Endothelial cell of umbilical vein (primary cell): Measurements from ENCODE around the gene SLC25A22. TPM values are rescaled to one million over a fixed set of nuclear protein-coding genes. Genes with fewer than 3 reads are reported as not detected.

ENCODE experiments used
- BruUV-seq: library from RNA; stranded (reverse); fragments of 400-500 nt; replicated peaks from 2 replicates; lab custom pipeline; 2021; lab: Mats Ljungman, UMichigan
- CTCF ChIA-PET: fragments of 300-600, 350-600 bp; sonication (Branson Sonifier 250); formaldehyde crosslinking; loops from one replicate; lab custom pipeline; 2021; ENCODE audit warnings: antibody characterized with exemption, inconsistent platforms; lab: Charles Lee
- POLR2A ChIA-PET: fragments of 300-600, 350-600 bp; sonication (Branson Sonifier 250); formaldehyde crosslinking; loops from one replicate; lab custom pipeline; 2021; ENCODE audit warnings: antibody characterized with exemption, inconsistent platforms; lab: Charles Lee
- DNase-seq: peaks from one replicate; pipeline ENCODE4 v3.0.0-alpha.2; 2011; ENCODE audit warnings: low read depth, low spot score
- FAIRE-seq: peaks from 2 replicates; lab custom pipeline; 2011; peaks lifted over from hg19 to GRCh38; lab: Jason Lieb, UNC
- H2AFZ ChIP-seq: 2 replicates; pipeline ENCODE4 v1.6.0; 2012; ENCODE audit warnings: low read depth, low read length, control low read depth, inconsistent platforms
- H3K27ac ChIP-seq: 2 replicates; pipeline ENCODE4 v1.5.1; 2011; ENCODE audit warnings: low read depth, mild to moderate bottlenecking, control low read depth, low read length, moderate library complexity; ENCODE audit not compliant: insufficient read depth
- H3K27me3 ChIP-seq, 2 experiments: 2 replicates each; pipeline versions ENCODE4 v1.6.0 to v1.6.1; 2011; ENCODE audit warnings: low read length in 2 of 2, mixed read lengths in 1 of 2; ENCODE audit not compliant: control insufficient read depth in 2 of 2, insufficient read depth in 2 of 2
- H3K36me3 ChIP-seq, 2 experiments: 2 replicates in 1 of 2; 3 replicates in 1 of 2; pipeline ENCODE4 v1.5.1; 2011; ENCODE audit warnings: low read length in 2 of 2, mild to moderate bottlenecking in 1 of 2, moderate library complexity in 1 of 2; ENCODE audit not compliant: control insufficient read depth in 2 of 2, insufficient read depth in 2 of 2; ENCODE audit errors: extremely low read depth in 1 of 2
- H3K4me1 ChIP-seq: 3 replicates; pipeline ENCODE4 v1.5.1; 2011; ENCODE audit warnings: mild to moderate bottlenecking, low read length; ENCODE audit not compliant: control insufficient read depth, insufficient read depth; ENCODE audit errors: extremely low read depth
- H3K4me2 ChIP-seq: 2 replicates; pipeline ENCODE4 v1.6.1; 2011; ENCODE audit warnings: low read length, control low read depth, mixed read lengths; ENCODE audit not compliant: insufficient read depth
- H3K4me3 ChIP-seq, 3 experiments: fragments of 200-600 bp in 1 of 3; sonication (generic), shearing (Covaris generic) in 1 of 3; replicated peaks in 1 of 3; 2 replicates each; pipeline ENCODE4 v1.5.1; 2011 to 2016; ENCODE audit warnings: control low read depth in 3 of 3, low read length in 3 of 3, mild to moderate bottlenecking in 2 of 3, inconsistent platforms in 1 of 3, low read depth in 1 of 3, moderate library complexity in 1 of 3; ENCODE audit not compliant: insufficient read depth in 1 of 3
- H3K79me2 ChIP-seq: 2 replicates; pipeline ENCODE4 v1.6.0; 2012; ENCODE audit warnings: low read length, inconsistent platforms; ENCODE audit not compliant: control insufficient read depth, insufficient read depth
- H3K9ac ChIP-seq: replicated peaks from 2 replicates; pipeline ENCODE3; 2011; ENCODE audit warnings: low read length, control low read depth; ENCODE audit not compliant: insufficient read depth; ENCODE audit errors: extremely low read depth
- H3K9me1 ChIP-seq: replicated peaks from 3 replicates; pipeline ENCODE4 v1.6.0; 2011; ENCODE audit warnings: mild to moderate bottlenecking, low read length; ENCODE audit not compliant: control insufficient read depth, insufficient read depth; ENCODE audit errors: extremely low read depth
- H3K9me3 ChIP-seq: replicated peaks from 2 replicates; pipeline ENCODE4 v1.5.1; 2012; ENCODE audit warnings: low read length, inconsistent platforms; ENCODE audit not compliant: control insufficient read depth, insufficient read depth
- H4K20me1 ChIP-seq: replicated peaks from 2 replicates; pipeline ENCODE3; 2011; ENCODE audit warnings: mild to moderate bottlenecking, low read length; ENCODE audit not compliant: control insufficient read depth, insufficient read depth; ENCODE audit errors: extremely low read depth
- EZH2 ChIP-seq: IDR thresholded peaks from 2 replicates; pipeline ENCODE4 v1.6.1; 2012; ENCODE audit warnings: borderline replicate concordance, low read depth, mild to moderate bottlenecking, moderate library complexity, low read length, inconsistent platforms; ENCODE audit not compliant: severe bottlenecking
- FOS ChIP-seq: IDR thresholded peaks from 2 replicates; pipeline ENCODE4 v1.6.1; 2011; ENCODE audit warnings: mild to moderate bottlenecking, low read length, moderate library complexity, borderline replicate concordance; ENCODE audit not compliant: insufficient read depth
- GATA2 ChIP-seq: IDR thresholded peaks from 2 replicates; pipeline ENCODE4 v1.7.0; 2011; ENCODE audit warnings: low read depth, mild to moderate bottlenecking, moderate library complexity, mixed read lengths, low read length; ENCODE audit not compliant: insufficient read length, insufficient read depth
- JUN ChIP-seq: IDR thresholded peaks from 2 replicates; pipeline ENCODE4 v1.6.1; 2011; ENCODE audit warnings: borderline replicate concordance, low read depth; ENCODE audit not compliant: insufficient read length, insufficient read depth
- MYC ChIP-seq: IDR thresholded peaks from one replicate; pipeline ENCODE4 v1.6.1; 2011; ENCODE audit warnings: mild to moderate bottlenecking, low read depth, low read length
- POLR2A ChIP-seq: IDR thresholded peaks from 2 replicates; pipeline ENCODE4 v1.6.1; 2012; ENCODE audit warnings: low read depth, mild to moderate bottlenecking, control low read depth, low read length
- POLR2AphosphoS5 ChIP-seq: IDR thresholded peaks from 2 replicates; pipeline ENCODE4 v1.6.1; 2012; ENCODE audit warnings: low read depth, mild to moderate bottlenecking, control low read depth, low read length, moderate library complexity; ENCODE audit not compliant: insufficient read depth
- dilution Hi-C: fragments of 300-500 bp; cut with MboI; formaldehyde crosslinking; loops from one replicate; pipeline ENCODE4 v1.15.0; 2019; ENCODE audit warnings: low sequenced_read_pairs; ENCODE audit not compliant: extremely low pct_ligation_motif_present
- intact Hi-C: fragments of 100-400 bp; cut with micrococcal nuclease; formaldehyde crosslinking; loops from one replicate; pipeline ENCODE4 v1.10.0; 2022
- polyA plus RNA-seq, 4 experiments: library from polyadenylated mRNA; depleted of rRNA in 3 of 4; stranded (reverse) in 3 of 4; unstranded in 1 of 4; fragments of >200 nt; gene quantifications; 2 replicates each; pipeline versions ENCODE4 v1.2.1 to v1.2.3, GENCODE V29; 2011 to 2012; ENCODE audit warnings: missing spikeins in 1 of 4
- total RNA-seq: library from RNA; stranded (reverse); gene quantifications from 2 replicates; pipeline ENCODE4 v1.2.3, GENCODE V29; 2021
- TF ChIP-seq, protein P1 (sequence below): IDR thresholded peaks from 2 replicates; pipeline ENCODE4 v1.6.1; 2011; ENCODE audit not compliant: insufficient read depth, insufficient read length
- TF ChIP-seq, protein P2 (sequence below), 2 donors: IDR thresholded peaks; 1 replicate in 1 of 2; 2 replicates in 1 of 2; pipeline ENCODE4 v1.5.1; 2011; ENCODE audit warnings: low read length in 2 of 2, mild to moderate bottlenecking in 2 of 2, moderate library complexity in 2 of 2, control low read depth in 1 of 2, inconsistent platforms in 1 of 2, low read depth in 1 of 2; ENCODE audit not compliant: insufficient read depth in 1 of 2; ENCODE audit errors: extremely low read depth in 1 of 2

The SLC25A22 gene
- total and polyA plus RNA-seq, 2 donors (not counting 3 experiments of a cell fraction or from before 2014, with no cell fraction given): 24.5 to 24.9 TPM

DNA sequence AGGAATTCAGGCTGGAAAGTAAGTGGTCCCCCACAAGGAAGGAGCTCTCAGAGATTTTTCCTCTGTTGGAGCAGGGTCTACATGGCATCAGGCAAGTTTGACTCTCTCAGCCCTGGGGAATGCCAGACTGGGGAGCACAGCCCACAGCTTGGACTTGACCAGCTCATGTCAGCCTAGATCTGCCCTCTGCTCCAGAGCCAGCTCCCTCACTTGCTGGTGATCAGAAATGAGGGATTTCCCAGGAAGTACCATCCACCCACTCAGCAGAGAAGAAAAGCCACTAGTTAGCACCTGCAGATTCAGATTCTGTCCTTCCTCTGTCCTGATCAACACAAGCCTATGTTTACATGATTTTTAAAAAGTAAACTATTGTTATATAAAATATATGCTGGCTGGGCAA lies 37.8 kb downstream of the SLC25A22 start:
- TF ChIP-seq GATA2: no peak
- no peak for TF ChIP-seq FOS
- no peak for TF ChIP-seq POLR2A
- TF ChIP-seq POLR2AphosphoS5: no peak
- TF ChIP-seq JUN: no peak
- TF ChIP-seq, protein P1, sequence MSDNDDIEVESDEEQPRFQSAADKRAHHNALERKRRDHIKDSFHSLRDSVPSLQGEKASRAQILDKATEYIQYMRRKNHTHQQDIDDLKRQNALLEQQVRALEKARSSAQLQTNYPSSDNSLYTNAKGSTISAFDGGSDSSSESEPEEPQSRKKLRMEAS: no peak
- no peak for TF ChIP-seq EZH2
- no peak for TF ChIP-seq MYC
- TF ChIP-seq, protein P2, sequence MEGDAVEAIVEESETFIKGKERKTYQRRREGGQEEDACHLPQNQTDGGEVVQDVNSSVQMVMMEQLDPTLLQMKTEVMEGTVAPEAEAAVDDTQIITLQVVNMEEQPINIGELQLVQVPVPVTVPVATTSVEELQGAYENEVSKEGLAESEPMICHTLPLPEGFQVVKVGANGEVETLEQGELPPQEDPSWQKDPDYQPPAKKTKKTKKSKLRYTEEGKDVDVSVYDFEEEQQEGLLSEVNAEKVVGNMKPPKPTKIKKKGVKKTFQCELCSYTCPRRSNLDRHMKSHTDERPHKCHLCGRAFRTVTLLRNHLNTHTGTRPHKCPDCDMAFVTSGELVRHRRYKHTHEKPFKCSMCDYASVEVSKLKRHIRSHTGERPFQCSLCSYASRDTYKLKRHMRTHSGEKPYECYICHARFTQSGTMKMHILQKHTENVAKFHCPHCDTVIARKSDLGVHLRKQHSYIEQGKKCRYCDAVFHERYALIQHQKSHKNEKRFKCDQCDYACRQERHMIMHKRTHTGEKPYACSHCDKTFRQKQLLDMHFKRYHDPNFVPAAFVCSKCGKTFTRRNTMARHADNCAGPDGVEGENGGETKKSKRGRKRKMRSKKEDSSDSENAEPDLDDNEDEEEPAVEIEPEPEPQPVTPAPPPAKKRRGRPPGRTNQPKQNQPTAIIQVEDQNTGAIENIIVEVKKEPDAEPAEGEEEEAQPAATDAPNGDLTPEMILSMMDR (IDR thresholded peaks at IDR 0.05; ENCODE audit: extremely low read depth in 1 of 2, insufficient read depth in 1 of 2, low read depth in 1 of 2, low read length in 2 of 2): no peak
- FAIRE-seq: no peak
- Histone ChIP-seq H3K27me3 (no peaks in the 10 kb centered on the region), H3K4me3 (no peak overlapping the region), H3K4me2 (no peak overlapping the region), H3K79me2 (peaks cover 17% of the 10 kb centered on the region), H2AFZ (no peak overlapping the region), H3K36me3 (peaks cover 18 to 42% of the 10 kb centered on the region in 2 experiments), H3K27ac (no peak overlapping the region), H3K9me1 (no peaks in the 10 kb centered on the region), H3K9me3 (no peaks in the 10 kb centered on the region), H3K4me1 (no peaks in the 10 kb centered on the region), H3K9ac (no peak overlapping the region), H4K20me1 (no peaks in the 10 kb centered on the region)
- dilution Hi-C loops: no loop called here
- CTCF ChIA-PET: interaction anchor here (1.3 to 2.3 kb wide), 2 partner anchors 10 to 12 kb away, joined by 3 to 10 read pairs; partner anchors contain the start of gene TALDO1
- DNase-seq: no peak
- POLR2A ChIA-PET: no interaction called here
- BruUV-seq: no TSS peak
- intact Hi-C loops: no loop called here
